ENCODE data around the gene DEF6. TPM values are rescaled to one million over a fixed set of nuclear protein-coding genes. Genes with fewer than 3 reads are reported as not detected.

DEF6 gene
- total RNA-seq, 1 experiment from 2014 or later: 11.3 TPM

DNA sequence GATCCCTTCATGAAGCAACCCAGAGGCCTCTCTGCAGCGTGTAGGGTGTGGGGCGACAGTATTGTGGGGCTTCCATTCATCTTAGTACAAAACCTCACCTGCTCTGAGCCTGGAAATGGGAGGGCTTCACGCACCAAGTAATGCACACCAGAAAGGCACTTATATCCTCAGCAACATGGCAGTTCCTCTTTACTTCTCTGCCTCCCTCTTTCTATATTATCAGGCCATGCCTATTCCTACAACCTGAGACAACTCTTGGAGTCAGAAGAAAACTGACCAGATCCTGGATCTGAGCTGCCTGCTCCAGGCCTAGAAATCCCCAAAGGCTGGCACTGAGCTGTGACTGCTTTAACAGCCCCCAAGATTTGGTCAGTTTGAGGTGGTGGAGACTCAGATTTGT, 45.7 kb upstream of the DEF6 start (continued):
- TF ChIP-seq, protein P1, sequence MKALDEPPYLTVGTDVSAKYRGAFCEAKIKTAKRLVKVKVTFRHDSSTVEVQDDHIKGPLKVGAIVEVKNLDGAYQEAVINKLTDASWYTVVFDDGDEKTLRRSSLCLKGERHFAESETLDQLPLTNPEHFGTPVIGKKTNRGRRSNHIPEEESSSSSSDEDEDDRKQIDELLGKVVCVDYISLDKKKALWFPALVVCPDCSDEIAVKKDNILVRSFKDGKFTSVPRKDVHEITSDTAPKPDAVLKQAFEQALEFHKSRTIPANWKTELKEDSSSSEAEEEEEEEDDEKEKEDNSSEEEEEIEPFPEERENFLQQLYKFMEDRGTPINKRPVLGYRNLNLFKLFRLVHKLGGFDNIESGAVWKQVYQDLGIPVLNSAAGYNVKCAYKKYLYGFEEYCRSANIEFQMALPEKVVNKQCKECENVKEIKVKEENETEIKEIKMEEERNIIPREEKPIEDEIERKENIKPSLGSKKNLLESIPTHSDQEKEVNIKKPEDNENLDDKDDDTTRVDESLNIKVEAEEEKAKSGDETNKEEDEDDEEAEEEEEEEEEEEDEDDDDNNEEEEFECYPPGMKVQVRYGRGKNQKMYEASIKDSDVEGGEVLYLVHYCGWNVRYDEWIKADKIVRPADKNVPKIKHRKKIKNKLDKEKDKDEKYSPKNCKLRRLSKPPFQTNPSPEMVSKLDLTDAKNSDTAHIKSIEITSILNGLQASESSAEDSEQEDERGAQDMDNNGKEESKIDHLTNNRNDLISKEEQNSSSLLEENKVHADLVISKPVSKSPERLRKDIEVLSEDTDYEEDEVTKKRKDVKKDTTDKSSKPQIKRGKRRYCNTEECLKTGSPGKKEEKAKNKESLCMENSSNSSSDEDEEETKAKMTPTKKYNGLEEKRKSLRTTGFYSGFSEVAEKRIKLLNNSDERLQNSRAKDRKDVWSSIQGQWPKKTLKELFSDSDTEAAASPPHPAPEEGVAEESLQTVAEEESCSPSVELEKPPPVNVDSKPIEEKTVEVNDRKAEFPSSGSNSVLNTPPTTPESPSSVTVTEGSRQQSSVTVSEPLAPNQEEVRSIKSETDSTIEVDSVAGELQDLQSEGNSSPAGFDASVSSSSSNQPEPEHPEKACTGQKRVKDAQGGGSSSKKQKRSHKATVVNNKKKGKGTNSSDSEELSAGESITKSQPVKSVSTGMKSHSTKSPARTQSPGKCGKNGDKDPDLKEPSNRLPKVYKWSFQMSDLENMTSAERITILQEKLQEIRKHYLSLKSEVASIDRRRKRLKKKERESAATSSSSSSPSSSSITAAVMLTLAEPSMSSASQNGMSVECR (CRISPR knock-in tag; IDR thresholded peaks at IDR 0.05; ENCODE audit: borderline replicate concordance): no peak
- no peak for TF ChIP-seq CBFB (CRISPR knock-in tag; IDR thresholded peaks at IDR 0.05; ENCODE audit: low read depth)
- TF ChIP-seq GABPB1 (CRISPR knock-in tag; IDR thresholded peaks at IDR 0.05): no peak
- TF ChIP-seq AR (CRISPR knock-in tag; IDR thresholded peaks at IDR 0.05): no peak
- TF ChIP-seq ZNF121 (CRISPR knock-in tag; IDR thresholded peaks at IDR 0.05): no peak
- TF ChIP-seq, protein P2, sequence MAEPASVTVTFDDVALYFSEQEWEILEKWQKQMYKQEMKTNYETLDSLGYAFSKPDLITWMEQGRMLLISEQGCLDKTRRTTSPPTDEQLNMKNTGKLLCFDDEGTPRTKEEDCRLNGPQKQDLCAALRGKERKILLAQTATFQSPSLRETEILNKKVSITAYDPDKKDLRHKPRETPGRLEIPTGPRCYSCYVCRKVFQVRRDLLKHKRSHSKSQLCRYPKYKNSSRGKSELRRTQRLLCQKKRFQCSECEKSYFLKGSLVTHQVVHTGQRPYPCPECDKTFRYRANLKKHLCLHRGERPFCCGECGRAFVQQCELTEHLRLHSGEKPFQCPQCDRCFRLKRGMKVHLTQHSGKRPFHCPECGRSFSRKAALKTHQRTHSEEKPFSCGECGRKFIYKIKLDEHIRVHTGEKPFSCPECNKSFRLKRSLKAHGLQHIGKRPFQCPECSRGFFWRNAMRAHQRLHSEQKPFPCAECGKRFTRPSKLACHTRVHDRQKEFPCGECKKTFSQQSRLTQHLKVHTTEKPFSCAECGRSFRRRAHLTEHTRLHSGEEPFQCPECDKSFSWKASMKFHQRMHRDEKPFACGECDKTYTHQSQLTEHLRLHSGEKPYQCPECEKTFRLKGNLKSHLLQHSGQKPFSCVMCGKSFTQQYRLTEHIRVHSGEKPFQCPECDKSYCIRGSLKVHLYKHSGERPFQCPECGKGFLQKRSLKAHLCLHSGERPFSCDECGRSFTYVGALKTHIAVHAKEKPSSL (CRISPR knock-in tag; conservative IDR thresholded peaks at IDR 0.05): no peak
- TF ChIP-seq CREM (CRISPR knock-in tag; IDR thresholded peaks at IDR 0.05): no peak
- TF ChIP-seq, protein P3, sequence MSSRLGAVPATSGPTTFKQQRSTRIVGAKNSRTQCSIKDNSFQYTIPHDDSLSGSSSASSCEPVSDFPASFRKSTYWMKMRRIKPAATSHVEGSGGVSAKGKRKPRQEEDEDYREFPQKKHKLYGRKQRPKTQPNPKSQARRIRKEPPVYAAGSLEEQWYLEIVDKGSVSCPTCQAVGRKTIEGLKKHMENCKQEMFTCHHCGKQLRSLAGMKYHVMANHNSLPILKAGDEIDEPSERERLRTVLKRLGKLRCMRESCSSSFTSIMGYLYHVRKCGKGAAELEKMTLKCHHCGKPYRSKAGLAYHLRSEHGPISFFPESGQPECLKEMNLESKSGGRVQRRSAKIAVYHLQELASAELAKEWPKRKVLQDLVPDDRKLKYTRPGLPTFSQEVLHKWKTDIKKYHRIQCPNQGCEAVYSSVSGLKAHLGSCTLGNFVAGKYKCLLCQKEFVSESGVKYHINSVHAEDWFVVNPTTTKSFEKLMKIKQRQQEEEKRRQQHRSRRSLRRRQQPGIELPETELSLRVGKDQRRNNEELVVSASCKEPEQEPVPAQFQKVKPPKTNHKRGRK (CRISPR knock-in tag; IDR thresholded peaks at IDR 0.05; ENCODE audit: borderline replicate concordance): no peak
- TF ChIP-seq ZNF416 (CRISPR knock-in tag; IDR thresholded peaks at IDR 0.05): no peak
- TF ChIP-seq GRHL2 (CRISPR knock-in tag; IDR thresholded peaks at IDR 0.05; ENCODE audit: insufficient replicate concordance, severe bottlenecking): no peak

- TF ChIP-seq ZNF423 (CRISPR knock-in tag; IDR thresholded peaks at IDR 0.05): no peak
- TF ChIP-seq ZMAT4 (CRISPR knock-in tag; IDR thresholded peaks at IDR 0.05): no peak
- TF ChIP-seq SMAD4 (CRISPR knock-in tag; IDR thresholded peaks at IDR 0.05): no peak
- TF ChIP-seq ZSCAN18 (CRISPR knock-in tag; IDR thresholded peaks at IDR 0.05): no peak
- no peak for TF ChIP-seq ERG (CRISPR knock-in tag; IDR thresholded peaks at IDR 0.05)
- no peak for TF ChIP-seq ESRRA (CRISPR knock-in tag; IDR thresholded peaks at IDR 0.05; ENCODE audit: borderline replicate concordance)
- Mint-ChIP-seq H3K4me1 (peaks cover 16% of the 10 kb centered on the region), H3K27me3 (ENCODE audit: low read depth) (no peaks in the 10 kb centered on the region), H3K9me3 (no peaks in the 10 kb centered on the region), H3K36me3 (no peaks in the 10 kb centered on the region), H3K4me3 (no peak overlapping the region), H3K27ac (no peak overlapping the region)
- ATAC-seq (no peak), DNase-seq (ENCODE audit: low spot score) (no peak)
- ChIA-PET CTCF (no interaction called here), POLR2A (no interaction called here)
Observed at GRCh38 chr6:35253249-35253648, 44.4 kb upstream of the DEF6 start.
